Measurements from ENCODE around the gene PTGER3. TPM values are rescaled to one million over a fixed set of nuclear protein-coding genes. Genes with fewer than 3 reads are reported as not detected.

Gene PTGER3
- total RNA-seq, 4 donors from 2014 or later: 0.12 to 1.5 (median 0.29) TPM; not detected in 1

GRCh38 chr1:70961374-70961975, 86.1 kb downstream of the PTGER3 start:
- Histone ChIP-seq H3K4me1 (no peaks in the 10 kb centered on the region), H3K4me3 (no peak overlapping the region), H3K36me3 (no peaks in the 10 kb centered on the region), H3K27me3 (no peaks in the 10 kb centered on the region), H3K9me3 (no peaks in the 10 kb centered on the region), H3K27ac (no peak overlapping the region)
- TF ChIP-seq CTCF (IDR thresholded peaks at IDR 0.05 in 4 of 5, conservative IDR thresholded peaks at IDR 0.05 in 1 of 5) (no peak), POLR2A (IDR thresholded peaks at IDR 0.05) (no peak)
- no peak for DNase-seq
- intact Hi-C loops (cut with DNase I; ENCODE audit: low total_unique reads): no loop called here
- in situ Hi-C loops (cut with MboI; ENCODE audit: low sequenced_read_pairs in 4 of 4): no loop called here
- no peak for ATAC-seq

GRCh38 chr1:70948396-70949017, 99.1 kb downstream of the PTGER3 start:
- Histone ChIP-seq H3K27ac (no peak overlapping the region), H3K36me3 (no peaks in the 10 kb centered on the region), H3K4me3 (no peak overlapping the region), H3K27me3 (no peaks in the 10 kb centered on the region), H3K9me3 (no peaks in the 10 kb centered on the region), H3K4me1 (no peaks in the 10 kb centered on the region)
- in situ Hi-C loops (cut with MboI; ENCODE audit: low sequenced_read_pairs in 4 of 4): no loop called here
- TF ChIP-seq POLR2A (IDR thresholded peaks at IDR 0.05) (no peak), CTCF (IDR thresholded peaks at IDR 0.05 in 4 of 5, conservative IDR thresholded peaks at IDR 0.05 in 1 of 5) (no peak)
- ATAC-seq: no peak
- DNase-seq: no peak
- intact Hi-C loops (cut with DNase I; ENCODE audit: low total_unique reads): no loop called here

GRCh38 chr1:70947835-70948234, 99.8 kb downstream of the PTGER3 start:
- no peak for DNase-seq
- Histone ChIP-seq H3K36me3 (no peaks in the 10 kb centered on the region), H3K27ac (no peak overlapping the region), H3K4me1 (no peaks in the 10 kb centered on the region), H3K27me3 (no peaks in the 10 kb centered on the region), H3K4me3 (no peak overlapping the region), H3K9me3 (no peaks in the 10 kb centered on the region)
- in situ Hi-C loops (cut with MboI; ENCODE audit: low sequenced_read_pairs in 4 of 4): no loop called here
- no peak for ATAC-seq
- TF ChIP-seq POLR2A (IDR thresholded peaks at IDR 0.05) (no peak), CTCF (IDR thresholded peaks at IDR 0.05 in 4 of 5, conservative IDR thresholded peaks at IDR 0.05 in 1 of 5) (no peak)
- intact Hi-C loops (cut with DNase I; ENCODE audit: low total_unique reads): no loop called here

GRCh38 chr1:70945676-70946075, 101.9 kb downstream of the PTGER3 start:
- no peaks in the 10 kb centered on the region for H3K9me3 ChIP-seq
- TF ChIP-seq POLR2A (IDR thresholded peaks at IDR 0.05) (no peak), CTCF (IDR thresholded peaks at IDR 0.05 in 4 of 5, conservative IDR thresholded peaks at IDR 0.05 in 1 of 5) (no peak)
- DNase-seq (no peak), ATAC-seq (no peak)
- no peaks in the 10 kb centered on the region for H3K4me1 ChIP-seq
- no peak overlapping the region for H3K27ac ChIP-seq
- no peaks in the 10 kb centered on the region for H3K27me3 ChIP-seq
- no peak overlapping the region for H3K4me3 ChIP-seq
- H3K36me3 ChIP-seq: no peaks in the 10 kb centered on the region
- in situ Hi-C loops (cut with MboI; ENCODE audit: low sequenced_read_pairs in 4 of 4) (no loop called here), intact Hi-C loops (cut with DNase I; ENCODE audit: low total_unique reads) (no loop called here)

Data from gastrocnemius medialis (tissue), 4 donors.